Measurements from ENCODE around the gene ABO. TPM values are rescaled to one million over a fixed set of nuclear protein-coding genes. Genes with fewer than 3 reads are reported as not detected.

ABO gene
- total and polyA plus RNA-seq, 9 donors: 16.0 to 27.7 (median 21.1) TPM

DNA sequence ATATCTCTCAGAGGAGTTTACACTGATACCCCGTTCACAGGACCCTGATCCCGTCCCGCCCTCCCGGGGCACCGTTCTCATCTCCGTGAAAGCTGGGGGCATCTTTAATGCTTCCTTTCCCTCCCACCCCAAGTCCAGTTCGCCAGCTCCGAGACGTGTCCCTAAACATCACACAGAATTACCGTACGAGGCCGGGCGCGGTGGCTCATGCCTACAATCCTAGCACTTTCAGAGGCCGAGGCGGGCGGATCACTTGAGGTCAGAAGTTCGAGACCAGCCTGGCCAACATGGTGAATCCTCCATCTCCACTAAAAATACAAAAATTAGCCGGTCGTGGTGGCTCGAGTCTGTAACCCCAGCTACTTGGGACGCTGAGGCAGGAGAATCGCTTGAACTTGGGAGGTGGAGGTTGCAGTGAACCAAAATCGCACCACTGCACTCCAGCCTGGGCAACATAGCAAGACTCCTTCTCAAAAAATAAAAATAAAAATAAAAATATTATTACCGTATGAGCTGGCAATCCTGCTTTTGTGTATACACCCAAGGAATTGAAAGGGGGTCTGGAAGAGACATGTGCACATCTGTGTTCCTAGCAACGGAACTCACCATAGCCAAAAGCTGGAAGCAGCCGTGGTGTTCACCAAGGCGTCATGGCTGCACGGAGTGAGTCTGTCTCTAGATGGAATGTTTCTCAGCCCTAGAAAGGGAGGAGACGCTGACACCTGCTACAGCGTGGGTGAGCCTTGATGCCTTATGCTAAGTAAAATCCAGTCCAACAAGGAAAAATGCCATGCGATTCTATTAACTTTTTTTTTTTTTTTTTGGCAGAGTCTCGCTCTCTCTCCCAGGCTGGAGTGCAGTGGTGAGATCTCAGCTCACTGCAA is 1.2 kb upstream of the ABO start:
- peak overlapping the region; percentile 43 for H3K4me3 ChIP-seq
- intact Hi-C loops (cut with DNase I): loop anchor here in 3 of 4 donors (5.0 to 10.0 kb wide), 3 partner anchors 39 to 91 kb away; no protein-coding TSS in a partner anchor
- DNase-seq: no peak
- H3K36me3 ChIP-seq: no peaks in the 10 kb centered on the region
- H3K27me3 ChIP-seq: no peaks in the 10 kb centered on the region
- peaks cover 6% of the 10 kb centered on the region for H3K4me1 ChIP-seq (ENCODE audit: insufficient read depth)
- no peaks in the 10 kb centered on the region for H3K9me3 ChIP-seq
- 28 to 44% (median 34%) methylated on average over 33 of the region's 33 CpGs for WGBS, 3 donors
- peak overlapping the region; percentile 93 for H3K27ac ChIP-seq
- TF ChIP-seq, protein P1, sequence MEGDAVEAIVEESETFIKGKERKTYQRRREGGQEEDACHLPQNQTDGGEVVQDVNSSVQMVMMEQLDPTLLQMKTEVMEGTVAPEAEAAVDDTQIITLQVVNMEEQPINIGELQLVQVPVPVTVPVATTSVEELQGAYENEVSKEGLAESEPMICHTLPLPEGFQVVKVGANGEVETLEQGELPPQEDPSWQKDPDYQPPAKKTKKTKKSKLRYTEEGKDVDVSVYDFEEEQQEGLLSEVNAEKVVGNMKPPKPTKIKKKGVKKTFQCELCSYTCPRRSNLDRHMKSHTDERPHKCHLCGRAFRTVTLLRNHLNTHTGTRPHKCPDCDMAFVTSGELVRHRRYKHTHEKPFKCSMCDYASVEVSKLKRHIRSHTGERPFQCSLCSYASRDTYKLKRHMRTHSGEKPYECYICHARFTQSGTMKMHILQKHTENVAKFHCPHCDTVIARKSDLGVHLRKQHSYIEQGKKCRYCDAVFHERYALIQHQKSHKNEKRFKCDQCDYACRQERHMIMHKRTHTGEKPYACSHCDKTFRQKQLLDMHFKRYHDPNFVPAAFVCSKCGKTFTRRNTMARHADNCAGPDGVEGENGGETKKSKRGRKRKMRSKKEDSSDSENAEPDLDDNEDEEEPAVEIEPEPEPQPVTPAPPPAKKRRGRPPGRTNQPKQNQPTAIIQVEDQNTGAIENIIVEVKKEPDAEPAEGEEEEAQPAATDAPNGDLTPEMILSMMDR (IDR thresholded peaks at IDR 0.05): no peak
- TF ChIP-seq POLR2A (IDR thresholded peaks at IDR 0.05) (no peak), EP300 (IDR thresholded peaks at IDR 0.05) (no peak)

- no peaks in the 10 kb centered on the region for H3K27me3 ChIP-seq
- peak overlapping the region; percentile 93 for H3K27ac ChIP-seq
- DNase-seq: peak in 4 of 5 donors; percentile 44 to 62 (median 54)
- peak overlapping the region; percentile 43 for H3K4me3 ChIP-seq
- WGBS, 3 donors: 8 to 18% (median 8%) methylated on average over 47 to 60 of the region's 60 CpGs
- no peaks in the 10 kb centered on the region for H3K9me3 ChIP-seq
- no peaks in the 10 kb centered on the region for H3K36me3 ChIP-seq
- peaks cover 12% of the 10 kb centered on the region for H3K4me1 ChIP-seq (ENCODE audit: insufficient read depth)
- intact Hi-C loops (cut with DNase I): loop anchor here in 3 of 4 donors (5.0 to 10.0 kb wide), 3 partner anchors 37 to 90 kb away; no protein-coding TSS in a partner anchor
- TF ChIP-seq EP300 (IDR thresholded peaks at IDR 0.05) (no peak), POLR2A (IDR thresholded peaks at IDR 0.05) (no peak)
- TF ChIP-seq, protein P1 (IDR thresholded peaks at IDR 0.05): no peak
Measured at GRCh38 chr9:133274236-133275104, 531 bp downstream of the ABO start.

DNA sequence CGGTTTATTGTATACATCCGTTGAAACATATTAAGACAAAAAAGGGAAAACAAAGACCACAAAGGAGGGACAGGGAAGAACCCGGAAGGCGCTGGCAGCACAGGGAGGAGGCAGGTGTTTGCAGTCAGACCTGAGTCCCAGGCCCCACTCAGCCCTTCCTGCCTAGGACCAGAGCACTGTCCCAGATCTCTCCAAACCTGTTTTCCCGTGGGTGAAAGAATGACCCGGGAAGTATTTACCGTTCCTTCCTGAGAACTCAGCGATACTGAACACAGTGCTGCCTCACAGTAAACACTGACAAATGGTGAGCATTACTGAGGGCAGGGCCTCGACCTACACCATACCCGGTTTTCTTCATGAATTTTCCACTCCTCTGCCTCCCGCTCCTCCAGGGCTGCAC is 1.2 kb downstream of the ABO start:
- Histone ChIP-seq H3K27ac (peak overlapping the region; percentile 93), H3K36me3 (no peaks in the 10 kb centered on the region), H3K27me3 (no peaks in the 10 kb centered on the region), H3K4me1 (ENCODE audit: insufficient read depth) (peaks cover 12% of the 10 kb centered on the region), H3K4me3 (peak overlapping the region; percentile 43), H3K9me3 (no peaks in the 10 kb centered on the region)
- 49 to 64% (median 60%) methylated on average over 11 of the region's 11 CpGs for WGBS, 3 donors
- TF ChIP-seq EP300 (IDR thresholded peaks at IDR 0.05): no peak
- TF ChIP-seq, protein P1 (IDR thresholded peaks at IDR 0.05): no peak
- no peak for TF ChIP-seq POLR2A (IDR thresholded peaks at IDR 0.05)
- no peak for DNase-seq
- intact Hi-C loops (cut with DNase I): loop anchor here in 1 of 4 donors (5.0 to 10.0 kb wide), 2 partner anchors 37 to 89 kb away; no protein-coding TSS in a partner anchor

- no peak for DNase-seq
- H3K9me3 ChIP-seq: no peaks in the 10 kb centered on the region
- no peaks in the 10 kb centered on the region for H3K27me3 ChIP-seq
- no peaks in the 10 kb centered on the region for H3K36me3 ChIP-seq
- intact Hi-C loops (cut with DNase I): loop anchor here in 1 of 4 donors (5.0 to 10.0 kb wide), 2 partner anchors 36 to 88 kb away; no protein-coding TSS in a partner anchor
- TF ChIP-seq POLR2A (IDR thresholded peaks at IDR 0.05) (no peak), EP300 (IDR thresholded peaks at IDR 0.05) (no peak)
- TF ChIP-seq, protein P1 (IDR thresholded peaks at IDR 0.05): no peak
- H3K4me3 ChIP-seq: no peak overlapping the region
- 71 to 83% (median 75%) methylated on average over 7 of the region's 7 CpGs for WGBS, 3 donors
- peaks cover 14% of the 10 kb centered on the region for H3K4me1 ChIP-seq (ENCODE audit: insufficient read depth)
- H3K27ac ChIP-seq: peak overlapping the region; percentile 93
Measured at GRCh38 chr9:133273098-133273497, 1.9 kb downstream of the ABO start.

Measured in ovary (tissue), 9 donors.